Measurements from ENCODE around the gene NBAS. TPM values are rescaled to one million over a fixed set of nuclear protein-coding genes. Genes with fewer than 3 reads are reported as not detected.

The NBAS gene
- total and polyA plus RNA-seq, 2 of the 13 experiments (the other 11 are each of a cell fraction or from before 2014, with no cell fraction given): 33.6 to 58.7 TPM

- no peaks in the 10 kb centered on the region for H3K79me2 ChIP-seq (ENCODE audit: insufficient read depth, low read length)
- DNase-seq (ENCODE audit: low spot score) (peak; percentile 17), FAIRE-seq (no peak), ATAC-seq (no peak)
- no peak overlapping the region for H3K4me2 ChIP-seq (ENCODE audit: low read depth, low read length)
- no peak for TF ChIP-seq BRD4 (CRISPR knock-in tag; IDR thresholded peaks at IDR 0.05)
- TF ChIP-seq TFE3 (CRISPR knock-in tag; IDR thresholded peaks at IDR 0.05): no peak
- TF ChIP-seq GABPB1 (CRISPR knock-in tag; IDR thresholded peaks at IDR 0.05): no peak
- no peak for TF ChIP-seq ZNF138 (CRISPR knock-in tag; IDR thresholded peaks at IDR 0.05; ENCODE audit: low read depth)
- TF ChIP-seq SUZ12 (IDR thresholded peaks at IDR 0.05; ENCODE audit: low read depth, low read length): no peak
- TF ChIP-seq PAX8 (CRISPR knock-in tag; IDR thresholded peaks at IDR 0.05; ENCODE audit: borderline replicate concordance): no peak
- TF ChIP-seq STAT5B (CRISPR knock-in tag; IDR thresholded peaks at IDR 0.05): no peak
- TF ChIP-seq ZNF691 (CRISPR knock-in tag; IDR thresholded peaks at IDR 0.05; ENCODE audit: borderline replicate concordance, low read depth): no peak
- TF ChIP-seq ATF1 (CRISPR knock-in tag; IDR thresholded peaks at IDR 0.05): no peak
- TF ChIP-seq RBAK (CRISPR knock-in tag; IDR thresholded peaks at IDR 0.05): no peak
- intact Hi-C loops (cut with micrococcal nuclease; ENCODE audit: unreplicated experiment): no loop called here
- no peak overlapping the region for H2AFZ ChIP-seq (ENCODE audit: low read length)
- peaks cover 2 to 21% of the 10 kb centered on the region in 2 experiments; a peak in 3 of 5 replicates for H3K36me3 ChIP-seq (replicated peaks in 1 of 2; ENCODE audit: control insufficient read depth in 1 of 2, insufficient read depth in 2 of 2, low read length in 2 of 2)
- H3K27ac ChIP-seq (ENCODE audit: extremely low read length, insufficient read depth, low read length): no peak overlapping the region
- in situ Hi-C loops (cut with HindIII; ENCODE audit: extremely low pct_ligation_motif_present, low pct_unique_long_range_greater_than_20kb): no loop called here
- H3K9ac ChIP-seq (ENCODE audit: insufficient read depth, low read depth, low read length): no peak overlapping the region
- no peaks in the 10 kb centered on the region; the same call in 1 of the 2 replicates for H4K20me1 ChIP-seq (ENCODE audit: insufficient read depth, low read length)
- POLR2A ChIA-PET: no interaction called here
- no TSS peak for BruUV-seq (replicated peaks)
- H3K27me3 ChIP-seq (ENCODE audit: control insufficient read depth in 1 of 2, insufficient read depth in 2 of 2, low read length in 2 of 2): no peaks in the 10 kb centered on the region
- H3K9me3 ChIP-seq (ENCODE audit: low read length): no peaks in the 10 kb centered on the region
- CTCF ChIA-PET (ENCODE audit: low intra/inter-chr PET ratio, low total read pairs): no interaction called here
- H3K4me1 ChIP-seq (ENCODE audit: insufficient read depth, low read length): peaks cover 16% of the 10 kb centered on the region
- no peak overlapping the region for H3K4me3 ChIP-seq (replicated peaks in 1 of 3; ENCODE audit: insufficient read depth in 1 of 3, low read depth in 2 of 3, low read length in 3 of 3)
Measured at GRCh38 chr2:15363142-15363541, 198.0 kb downstream of the NBAS start.

Measured in HepG2 (cell line).